GM12878 (cell line): ENCODE data around the gene NR2F6. TPM values are rescaled to one million over a fixed set of nuclear protein-coding genes. Genes with fewer than 3 reads are reported as not detected.
A peak's percentile ranks its signal among the peaks of the same experiment; 100 is the strongest.

Experiments
- ATAC-seq: fragments of 200-7000 bp; cut with Tn5 transposase; 3 replicates; pipeline ENCODE4 v1.9.1; 2020; ENCODE audit warnings: mild to moderate bottlenecking, moderate library complexity
- BruUV-seq: library from RNA; stranded (reverse); fragments of 400-500 nt; replicated peaks from 2 replicates; lab custom pipeline; 2021; lab: Mats Ljungman, UMichigan
- CTCF ChIA-PET: fragments of 300-600 bp; sonication (Branson Sonifier 250); formaldehyde crosslinking; extraction: SDS; loops from one replicate; lab custom pipeline; 2021; ENCODE audit warnings: inconsistent platforms; lab: Yijun Ruan, JAX
- POLR2A ChIA-PET: fragments of 350-600 bp; formaldehyde crosslinking; extraction: SDS; loops from one replicate; lab custom pipeline; 2021; ENCODE audit warnings: inconsistent platforms; lab: Charles Lee
- RAD21 ChIA-PET: fragments of 300-600 bp; sonication (Branson Sonifier 250); formaldehyde crosslinking; loops from one replicate; lab custom pipeline; 2023; ENCODE audit warnings: antibody characterized with exemption; ENCODE audit not compliant: unreplicated experiment; lab: Charles Lee
- SMC1A ChIA-PET: fragments of 300-600 bp; sonication (Branson Sonifier 250); formaldehyde crosslinking; loops from one replicate; lab custom pipeline; 2023; ENCODE audit not compliant: unreplicated experiment, uncharacterized antibody; lab: Charles Lee
- DNase-seq: peaks from one replicate; pipeline ENCODE4 v3.0.0-alpha.2; 2011; ENCODE audit warnings: low read depth, low spot score
- FAIRE-seq: peaks from 3 replicates; lab custom pipeline; 2011; peaks lifted over from hg19 to GRCh38; lab: Jason Lieb, UNC
- H2AFZ ChIP-seq: 2 replicates; pipeline ENCODE4 v1.6.0; 2011; ENCODE audit warnings: low read depth, low read length, control low read depth; ENCODE audit not compliant: control insufficient read depth
- H3K27ac ChIP-seq: 2 replicates; pipeline ENCODE4 v1.5.1; 2011; ENCODE audit warnings: control low read depth; ENCODE audit not compliant: control insufficient read depth, insufficient read depth
- H3K27me3 ChIP-seq, 2 experiments: replicated peaks in 1 of 2; 2 replicates each; pipeline versions ENCODE4 v1.6.0 to v1.6.1; 2011; ENCODE audit warnings: low read length in 1 of 2; ENCODE audit not compliant: control insufficient read depth in 2 of 2, insufficient read depth in 2 of 2
- H3K36me3 ChIP-seq, 2 experiments: 2 replicates each; pipeline ENCODE4 v1.5.1; 2011; ENCODE audit warnings: low read length in 1 of 2; ENCODE audit not compliant: control insufficient read depth in 2 of 2, insufficient read depth in 2 of 2
- H3K4me1 ChIP-seq: 2 replicates; pipeline ENCODE4 v1.6.1; 2011; ENCODE audit warnings: mild to moderate bottlenecking, low read length, moderate library complexity, mixed read lengths; ENCODE audit not compliant: control insufficient read depth, insufficient read depth
- H3K4me2 ChIP-seq: 2 replicates; pipeline ENCODE4 v1.6.0; 2011; ENCODE audit warnings: control low read depth; ENCODE audit not compliant: control insufficient read depth, insufficient read depth
- H3K4me3 ChIP-seq: fragments of 200-600 bp; sonication (generic); 2 replicates; pipeline ENCODE4 v1.5.1; 2016
- H3K79me2 ChIP-seq: 2 replicates; pipeline ENCODE4 v1.6.0; 2011; ENCODE audit warnings: low read length; ENCODE audit not compliant: control insufficient read depth, insufficient read depth
- H3K9ac ChIP-seq: 2 replicates; pipeline ENCODE4 v1.8.0; 2011; ENCODE audit warnings: low read length, control low read depth, mixed read lengths; ENCODE audit not compliant: control insufficient read depth, insufficient read depth
- H3K9me3 ChIP-seq: replicated peaks from 3 replicates; pipeline ENCODE4 v1.5.1; 2011; ENCODE audit warnings: mild to moderate bottlenecking, low read length; ENCODE audit not compliant: control insufficient read depth, insufficient read depth
- H4K20me1 ChIP-seq: 2 replicates; pipeline ENCODE4 v1.6.0; 2011; ENCODE audit not compliant: control insufficient read depth, insufficient read depth
- ATF2 ChIP-seq: IDR thresholded peaks from 2 replicates; pipeline ENCODE4 v1.6.1; 2012; ENCODE audit warnings: low read length, inconsistent platforms
- CBFB ChIP-seq: IDR thresholded peaks from 2 replicates; pipeline ENCODE4 v1.6.1; 2016; ENCODE audit warnings: antibody characterized with exemption, low read depth
- HCFC1 ChIP-seq: fragments of 150-350 bp; IDR thresholded peaks from 2 replicates; pipeline ENCODE4 v1.6.1; 2014; ENCODE audit warnings: low read length
- KAT2A ChIP-seq: conservative IDR thresholded peaks from 2 replicates; pipeline ENCODE4 v1.6.1; 2011; ENCODE audit warnings: low read depth, low read length; ENCODE audit not compliant: control insufficient read depth
- MAX ChIP-seq: IDR thresholded peaks from 2 replicates; pipeline ENCODE4 v1.6.1; 2012; ENCODE audit warnings: low read depth, low read length, improper control_type of control experiment
- MEF2A ChIP-seq: IDR thresholded peaks from 2 replicates; pipeline ENCODE4 v1.6.1; 2011; ENCODE audit warnings: low read depth, mild to moderate bottlenecking, low read length, moderate library complexity; ENCODE audit not compliant: insufficient read depth
- MEF2B ChIP-seq: fragments of 450-650 bp; IDR thresholded peaks from 2 replicates; pipeline ENCODE4 v1.6.1; 2018; ENCODE audit warnings: mild to moderate bottlenecking, moderate library complexity; ENCODE audit not compliant: partially characterized antibody, poor library complexity, severe bottlenecking
- REST ChIP-seq: IDR thresholded peaks from 2 replicates; pipeline ENCODE4 v1.6.1; 2012; ENCODE audit warnings: mild to moderate bottlenecking, low read depth, low read length
- SREBF2 ChIP-seq: IDR thresholded peaks from 2 replicates; pipeline ENCODE4 v1.6.1; 2012; ENCODE audit warnings: mild to moderate bottlenecking, low read length
- USF1 ChIP-seq: IDR thresholded peaks from 2 replicates; pipeline ENCODE4 v1.6.1; 2011; ENCODE audit warnings: borderline replicate concordance, low read depth, mild to moderate bottlenecking, moderate library complexity, mixed read lengths, low read length; ENCODE audit not compliant: insufficient read depth; ENCODE audit errors: extremely low read length
- USF2 ChIP-seq: IDR thresholded peaks from 2 replicates; pipeline ENCODE4 v1.6.1; 2011; ENCODE audit warnings: low read depth, low read length, improper control_type of control experiment, borderline replicate concordance
- ZBTB33 ChIP-seq: fragments of 450-650 bp; IDR thresholded peaks from 2 replicates; pipeline ENCODE4 v1.6.1; 2017; ENCODE audit warnings: mild to moderate bottlenecking
- WGBS: methylation state at CpG from one replicate; pipeline ENCODE4 v1.1.6; 2016; ENCODE audit warnings: low lambda C conversion rate; ENCODE audit not compliant: insufficient replicate concordance, insufficient coverage; ENCODE audit errors: missing lambda C conversion rate; 5-methylcytosine and 5-hydroxymethylcytosine counted together
- in situ Hi-C: fragments of 300-500 bp; cut with MboI; formaldehyde crosslinking; loops from 9 replicates; pipeline ENCODE4 v1.14.3; 2018; ENCODE audit warnings: mixed read lengths
- intact Hi-C: fragments of 100-400 bp; cut with micrococcal nuclease; formaldehyde crosslinking; loops from one replicate; pipeline ENCODE4 v1.14.2; 2022; ENCODE audit not compliant: unreplicated experiment
- polyA plus RNA-seq, 11 experiments: library from polyadenylated mRNA; depleted of rRNA in 4 of 11; unstranded in 6 of 11; stranded (reverse) in 5 of 11; fragments of >200 nt; fragmentation: Nextera tagmentation in 4 of 11; fragmentation: Illumina TruSeq in 1 of 11; extraction: Ambion mirVana in 4 of 11; extraction: Trizol in 1 of 11; gene quantifications; 1 replicate in 1 of 11; 2 replicates in 10 of 11; pipeline versions ENCODE4 v1.2.1 to v1.2.3, GENCODE V29; 2011 to 2016; ENCODE audit warnings: inconsistent platforms in 2 of 11, missing spikeins in 2 of 11, low read depth in 1 of 11
- total RNA-seq, 4 experiments: library from RNA; depleted of rRNA in 3 of 4; stranded (reverse); fragments of >200 nt in 3 of 4; fragmentation: Illumina TruSeq in 1 of 4; extraction: Trizol in 1 of 4; gene quantifications; 2 replicates each; pipeline versions ENCODE4 v1.2.1 to v1.2.3, GENCODE V29; 2013 to 2021

NR2F6 gene
- total and polyA plus RNA-seq, 10 of the 15 experiments (the other 5 are each of a cell fraction or from before 2014, with no cell fraction given) = 0.18 to 15.5 (median 6.1) TPM

GRCh38 chr19:17262557-17262956 lies 16.8 kb upstream of the NR2F6 start (continued):
- TF ChIP-seq ATF2 (no peak), USF1 (no peak), CBFB (no peak)

- no peaks in the 10 kb centered on the region for H4K20me1 ChIP-seq
- ChIA-PET RAD21 (interaction anchor here (0.7 to 2.3 kb wide), 7 partner anchors 10 to 192 kb away, joined by 3 to 12 read pairs (median 4); partner anchors contain the start of gene ANKLE1), POLR2A (interaction anchor here (0.6 kb wide), 1 partner anchor 48 kb away, joined by 3 read pairs; no protein-coding TSS in a partner anchor), SMC1A (interaction anchor here (0.6 to 1.9 kb wide), 8 partner anchors 14 to 195 kb away, joined by 3 to 7 read pairs (median 4); partner anchors contain the start of genes ABHD8, MRPL34 and USE1), CTCF (interaction anchor here (0.6 to 10.5 kb wide), 14 partner anchors 12 to 192 kb away, joined by 3 to 120 read pairs (median 4); partner anchors contain the start of genes ANKLE1, MRPL34 and USE1)
- H3K4me3 ChIP-seq = no peak overlapping the region
- no peak overlapping the region for H3K9ac ChIP-seq
- FAIRE-seq (peak; percentile 96), DNase-seq (no peak), ATAC-seq (peak; percentile 100)
- H3K4me2 ChIP-seq = no peak overlapping the region; the same call in 1 of the 2 replicates
- 3% methylated on average over 15 of the region's 15 CpGs for WGBS
- no peaks in the 10 kb centered on the region for H3K27me3 ChIP-seq
- peaks cover 7% of the 10 kb centered on the region for H3K4me1 ChIP-seq
- no peak overlapping the region for H3K27ac ChIP-seq
- H3K9me3 ChIP-seq = no peaks in the 10 kb centered on the region; the same call in 2 of the 3 replicates
- no TSS peak for BruUV-seq
- in situ Hi-C loops = no loop called here
- H3K79me2 ChIP-seq = no peaks in the 10 kb centered on the region
- intact Hi-C loops = loop anchor here (1.0 to 10.0 kb wide), 3 partner anchors 21 to 486 kb away; no protein-coding TSS in a partner anchor
- H3K36me3 ChIP-seq = no peaks in the 10 kb centered on the region
- H2AFZ ChIP-seq = peak overlapping the region; percentile 77
- no peak for TF ChIP-seq MEF2B
- TF ChIP-seq HCFC1 = no peak
- TF ChIP-seq MAX = no peak
- no peak for TF ChIP-seq ZBTB33
- TF ChIP-seq KAT2A = no peak
- no peak for TF ChIP-seq USF2
- TF ChIP-seq MEF2A = no peak
- TF ChIP-seq SREBF2 = no peak
- TF ChIP-seq REST = no peak
Observed at GRCh38 chr19:17260842-17261325, 15.2 kb upstream of the NR2F6 start.
